ENCODE measurements around the gene ADAM19.

The ADAM19 gene

DNA sequence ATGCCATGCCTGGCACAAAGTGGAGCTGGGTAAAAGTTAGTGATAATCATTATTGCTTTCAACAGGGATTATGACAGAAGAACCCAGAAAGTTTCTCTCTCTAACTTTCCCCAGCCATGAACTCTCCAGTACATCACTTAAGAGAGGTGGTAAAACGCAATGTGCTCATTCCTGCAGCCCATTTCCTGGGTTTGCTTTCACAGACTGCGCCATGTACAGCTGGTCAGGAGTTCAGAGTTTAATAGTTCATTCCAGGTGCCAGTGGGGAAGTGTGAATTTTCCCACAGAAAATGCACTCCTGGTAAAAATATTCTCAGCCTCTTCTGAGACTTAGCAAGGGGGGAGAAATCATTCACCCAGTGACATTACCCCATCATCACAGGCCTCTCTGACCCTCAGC lies 35.5 kb downstream of the ADAM19 start:
- Histone ChIP-seq H3K4me3 (ENCODE audit: low read depth in 1 of 2, low read length in 2 of 2) (no peak overlapping the region), H3K4me1 (ENCODE audit: control insufficient read depth in 1 of 2, insufficient read depth in 2 of 2, low read length in 2 of 2) (peaks cover 24 to 39% of the 10 kb centered on the region in 2 donors)

DNA sequence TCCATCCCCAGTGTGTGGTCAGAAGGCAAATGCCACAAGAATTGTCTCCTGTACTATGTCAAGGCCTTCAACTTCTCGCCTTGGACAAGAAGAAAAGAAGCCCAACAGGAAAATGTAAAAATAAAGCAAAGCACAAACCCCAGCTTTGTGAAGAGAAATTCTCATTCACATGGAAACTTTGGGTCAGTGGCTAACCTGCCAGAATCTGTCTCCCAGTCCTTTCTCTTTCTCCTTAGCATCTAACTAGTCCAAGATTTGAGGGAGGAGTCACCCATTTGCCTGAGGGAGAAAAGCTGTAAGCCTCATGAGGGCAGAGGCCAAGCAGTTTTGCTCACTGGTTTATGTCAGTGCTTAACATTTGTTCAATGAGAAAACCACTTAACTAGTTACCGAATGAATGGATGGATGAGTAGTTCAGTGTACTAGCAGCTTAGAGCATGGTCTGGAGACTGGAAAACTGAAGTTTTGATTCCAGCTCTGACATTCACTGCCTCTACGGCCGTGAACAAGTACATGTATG lies 36.0 kb downstream of the ADAM19 start:
- Histone ChIP-seq H3K27ac (ENCODE audit: low read length) (peak overlapping the region; percentile 93), H3K36me3 (ENCODE audit: control insufficient read depth in 1 of 2, insufficient read depth in 2 of 2, low read length in 2 of 2) (peaks cover 0 to 12% of the 10 kb centered on the region in 2 donors), H3K4me1 (ENCODE audit: control insufficient read depth in 1 of 2, insufficient read depth in 2 of 2, low read length in 2 of 2) (peaks cover 24 to 38% of the 10 kb centered on the region in 2 donors), H3K9me3 (ENCODE audit: control insufficient read depth in 1 of 2, low read length in 2 of 2) (no peaks in the 10 kb centered on the region), H3K27me3 (ENCODE audit: low read depth, low read length) (no peaks in the 10 kb centered on the region), H3K4me3 (ENCODE audit: low read depth in 1 of 2, low read length in 2 of 2) (no peak overlapping the region)

More for the DNA sequence above, 35.5 kb downstream of the ADAM19 start:
- Histone ChIP-seq H3K27ac (ENCODE audit: low read length) (peak overlapping the region; percentile 93), H3K9me3 (ENCODE audit: control insufficient read depth in 1 of 2, low read length in 2 of 2) (no peaks in the 10 kb centered on the region), H3K27me3 (ENCODE audit: low read depth, low read length) (no peaks in the 10 kb centered on the region), H3K36me3 (ENCODE audit: control insufficient read depth in 1 of 2, insufficient read depth in 2 of 2, low read length in 2 of 2) (peaks cover 0 to 12% of the 10 kb centered on the region in 2 donors)

DNA sequence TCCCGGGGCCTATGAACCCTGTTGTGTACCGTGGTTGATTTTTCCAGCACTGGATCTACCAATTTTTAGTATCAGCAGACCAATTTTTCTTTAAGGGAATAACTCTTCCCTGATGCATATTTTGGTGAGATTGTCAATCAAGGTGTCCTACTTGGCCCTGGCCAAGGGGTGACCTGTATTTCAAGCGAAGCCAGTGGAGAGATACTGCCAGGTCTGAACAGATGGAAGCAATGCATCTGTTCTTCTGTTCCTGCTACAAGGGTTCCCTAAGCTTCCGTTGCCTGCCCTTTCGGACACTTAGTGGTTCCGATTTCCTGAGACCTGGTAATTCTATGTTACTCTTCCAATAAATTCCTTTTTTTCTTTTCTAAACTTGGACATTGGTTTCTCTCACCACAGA lies 37.3 kb downstream of the ADAM19 start:
- Histone ChIP-seq H3K27ac (ENCODE audit: low read length) (no peak overlapping the region), H3K4me3 (ENCODE audit: low read depth in 1 of 2, low read length in 2 of 2) (no peak overlapping the region)

DNA sequence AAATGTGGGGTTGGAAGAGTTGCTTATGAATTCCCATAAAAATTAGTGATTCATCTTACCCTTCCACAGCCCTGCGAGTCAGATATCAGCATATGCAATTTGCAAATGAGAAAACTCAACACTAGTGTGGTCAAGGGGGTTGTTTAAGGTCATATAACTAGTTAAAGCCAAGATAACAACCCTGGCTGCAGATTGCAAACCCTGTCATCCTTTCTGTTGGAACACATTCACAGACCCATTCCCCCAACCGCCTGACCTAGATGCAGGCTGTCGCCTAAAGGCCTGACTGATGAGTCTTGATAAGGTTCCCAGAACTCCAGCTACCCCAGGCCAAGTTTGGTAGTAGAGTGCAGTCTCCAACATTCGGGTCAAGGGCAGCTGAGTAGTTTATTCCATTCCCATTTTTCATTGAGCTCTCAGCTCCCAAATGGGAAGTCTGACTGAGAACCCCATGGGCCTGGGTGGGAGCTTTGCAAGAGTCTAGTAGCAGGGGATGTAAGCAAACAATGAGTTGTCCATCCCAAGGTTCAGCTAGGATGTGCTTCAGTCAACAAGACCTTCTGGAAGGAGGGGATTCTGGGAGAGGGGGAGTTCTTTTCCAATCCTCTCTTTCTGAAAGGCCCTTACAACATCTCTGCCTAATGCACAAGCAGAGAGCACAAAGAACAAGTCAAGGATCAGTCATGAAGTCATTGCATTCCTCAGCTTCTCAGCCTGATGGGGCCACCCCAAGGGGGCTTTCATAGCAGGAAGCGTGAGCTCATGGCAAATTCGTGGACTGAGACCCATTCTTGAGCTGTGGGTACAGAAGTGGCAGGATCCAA lies 40.3 kb downstream of the ADAM19 start:
- Histone ChIP-seq H3K36me3 (ENCODE audit: control insufficient read depth in 1 of 2, insufficient read depth in 2 of 2, low read length in 2 of 2) (peaks cover 8 to 19% of the 10 kb centered on the region in 2 donors), H3K4me1 (ENCODE audit: control insufficient read depth in 1 of 2, insufficient read depth in 2 of 2, low read length in 2 of 2) (peaks cover 9 to 18% of the 10 kb centered on the region in 2 donors), H3K27me3 (ENCODE audit: low read depth, low read length) (no peaks in the 10 kb centered on the region), H3K9me3 (ENCODE audit: control insufficient read depth in 1 of 2, low read length in 2 of 2) (no peaks in the 10 kb centered on the region), H3K4me3 (ENCODE audit: low read depth in 1 of 2, low read length in 2 of 2) (no peak overlapping the region), H3K27ac (ENCODE audit: low read length) (peak overlapping the region; percentile 72)

More for the DNA sequence above, 37.3 kb downstream of the ADAM19 start:
- Histone ChIP-seq H3K27me3 (ENCODE audit: low read depth, low read length) (no peaks in the 10 kb centered on the region), H3K36me3 (ENCODE audit: control insufficient read depth in 1 of 2, insufficient read depth in 2 of 2, low read length in 2 of 2) (peaks cover 0 to 12% of the 10 kb centered on the region in 2 donors), H3K4me1 (ENCODE audit: control insufficient read depth in 1 of 2, insufficient read depth in 2 of 2, low read length in 2 of 2) (peaks cover 24 to 35% of the 10 kb centered on the region in 2 donors), H3K9me3 (ENCODE audit: control insufficient read depth in 1 of 2, low read length in 2 of 2) (no peaks in the 10 kb centered on the region)

DNA sequence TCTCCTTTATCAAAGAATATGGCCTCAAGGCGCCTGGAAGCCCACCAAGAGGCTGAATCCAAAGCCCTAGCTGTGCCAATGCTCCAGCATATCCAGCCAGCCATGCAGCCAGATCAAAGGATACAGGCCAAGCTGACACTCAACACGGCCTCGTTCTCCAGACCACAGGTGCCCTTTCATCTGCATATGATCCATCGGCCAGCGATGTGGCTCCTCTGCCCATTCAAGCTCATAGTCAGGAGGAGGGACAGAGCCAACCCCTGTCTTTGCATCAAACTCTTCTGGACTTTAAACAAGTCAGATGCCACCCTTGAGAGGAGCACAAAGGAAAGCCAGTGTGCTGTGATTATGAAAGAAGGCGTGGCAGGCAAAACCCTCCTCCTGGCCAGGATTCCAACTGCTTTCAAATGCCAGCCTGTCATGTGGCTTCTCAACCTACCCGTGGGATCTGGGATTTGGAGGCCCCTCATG lies 42.5 kb downstream of the ADAM19 start:
- H3K36me3 ChIP-seq (ENCODE audit: control insufficient read depth in 1 of 2, insufficient read depth in 2 of 2, low read length in 2 of 2): peaks cover 15 to 19% of the 10 kb centered on the region in 2 donors
- H3K27me3 ChIP-seq (ENCODE audit: low read depth, low read length): no peaks in the 10 kb centered on the region
- peaks cover 17 to 34% of the 10 kb centered on the region in 2 donors for H3K4me1 ChIP-seq (ENCODE audit: control insufficient read depth in 1 of 2, insufficient read depth in 2 of 2, low read length in 2 of 2)
- no peak overlapping the region for H3K27ac ChIP-seq (ENCODE audit: low read length)
- no peaks in the 10 kb centered on the region for H3K9me3 ChIP-seq (ENCODE audit: control insufficient read depth in 1 of 2, low read length in 2 of 2)
- H3K4me3 ChIP-seq (ENCODE audit: low read depth in 1 of 2, low read length in 2 of 2): no peak overlapping the region

DNA sequence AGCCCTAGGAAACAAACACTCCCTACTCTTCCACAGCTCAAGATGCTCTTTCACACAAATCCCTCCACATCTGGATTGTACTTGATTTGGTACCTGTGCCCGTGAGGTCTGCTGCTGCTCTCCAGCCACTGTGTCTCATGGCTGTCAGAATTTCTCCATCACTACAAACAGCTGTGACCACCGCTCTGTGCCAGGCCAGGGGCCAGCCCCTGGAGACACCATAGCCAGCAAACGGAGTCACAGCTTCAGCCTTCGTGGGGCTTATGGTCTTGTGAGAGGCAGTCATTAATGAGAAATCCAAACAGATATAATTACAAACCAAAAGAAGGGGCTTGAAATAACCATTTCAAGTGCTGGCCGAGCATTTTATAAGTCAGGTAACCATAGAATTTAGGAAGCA lies 43.6 kb downstream of the ADAM19 start:
- H3K36me3 ChIP-seq (ENCODE audit: control insufficient read depth in 1 of 2, insufficient read depth in 2 of 2, low read length in 2 of 2): peaks cover 14 to 15% of the 10 kb centered on the region in 2 donors
- no peak overlapping the region for H3K4me3 ChIP-seq (ENCODE audit: low read depth in 1 of 2, low read length in 2 of 2)
- peaks cover 20 to 38% of the 10 kb centered on the region in 2 donors for H3K4me1 ChIP-seq (ENCODE audit: control insufficient read depth in 1 of 2, insufficient read depth in 2 of 2, low read length in 2 of 2)
- H3K27me3 ChIP-seq (ENCODE audit: low read depth, low read length): no peaks in the 10 kb centered on the region
- no peak overlapping the region for H3K27ac ChIP-seq (ENCODE audit: low read length)
- no peaks in the 10 kb centered on the region for H3K9me3 ChIP-seq (ENCODE audit: control insufficient read depth in 1 of 2, low read length in 2 of 2)

DNA sequence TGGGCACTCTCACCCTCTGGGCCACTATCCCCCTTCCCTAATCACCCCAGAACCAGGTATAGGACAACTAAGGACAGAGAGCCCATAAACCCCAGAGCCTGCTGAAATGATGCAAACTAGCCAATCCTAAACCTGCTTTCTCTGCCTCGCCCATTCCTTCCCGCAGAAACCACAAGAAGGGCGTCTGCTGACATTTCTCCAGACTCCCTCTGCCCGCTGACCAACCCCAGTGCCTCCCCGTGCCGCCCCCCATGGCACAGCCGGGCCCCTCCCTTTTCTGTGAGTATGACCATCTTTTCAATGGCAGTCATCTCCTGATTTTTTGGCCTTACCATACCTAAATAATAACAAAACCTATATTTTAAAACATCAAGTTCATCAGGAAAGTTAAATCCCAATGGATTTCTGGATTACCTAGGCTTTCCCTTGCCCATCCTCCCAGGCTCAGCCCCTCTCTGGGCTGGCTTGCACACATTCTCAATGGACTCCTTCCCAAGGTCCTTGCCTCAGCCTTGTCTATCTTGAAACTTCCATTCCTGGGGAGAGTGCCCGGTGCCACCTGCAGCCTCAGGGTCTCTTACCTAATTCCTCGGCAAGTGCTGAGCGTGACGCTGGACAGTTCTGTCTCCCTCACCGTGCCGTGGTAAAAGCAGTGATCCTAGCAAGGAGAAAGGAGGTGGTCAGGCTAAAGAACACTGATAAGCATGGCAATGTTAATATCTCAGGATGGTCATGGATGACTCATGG lies 45.2 kb downstream of the ADAM19 start:
- Histone ChIP-seq H3K4me3 (ENCODE audit: low read depth in 1 of 2, low read length in 2 of 2) (no peak overlapping the region), H3K36me3 (ENCODE audit: control insufficient read depth in 1 of 2, insufficient read depth in 2 of 2, low read length in 2 of 2) (peaks cover 7 to 15% of the 10 kb centered on the region in 2 donors), H3K4me1 (ENCODE audit: control insufficient read depth in 1 of 2, insufficient read depth in 2 of 2, low read length in 2 of 2) (peaks cover 14 to 33% of the 10 kb centered on the region in 2 donors), H3K9me3 (ENCODE audit: control insufficient read depth in 1 of 2, low read length in 2 of 2) (no peaks in the 10 kb centered on the region), H3K27ac (ENCODE audit: low read length) (no peak overlapping the region), H3K27me3 (ENCODE audit: low read depth, low read length) (no peaks in the 10 kb centered on the region)

DNA sequence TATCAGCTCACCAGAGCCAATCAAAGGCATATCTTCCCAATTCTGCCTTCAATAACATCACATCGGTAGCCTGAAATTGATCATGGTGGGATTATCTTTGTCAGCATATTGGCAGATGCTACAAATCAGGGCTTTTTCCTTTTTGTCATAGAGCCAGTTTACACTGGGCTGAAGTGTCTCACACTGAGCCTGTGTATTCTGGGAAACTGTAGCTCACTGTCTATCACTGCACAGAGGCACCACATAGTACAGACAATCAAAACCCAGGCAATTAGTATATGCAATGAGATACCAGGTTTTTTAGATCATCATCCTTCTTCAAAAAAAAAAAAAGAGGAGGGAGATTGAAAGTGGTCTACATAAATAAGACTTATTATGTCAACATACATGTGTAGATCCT lies 46.6 kb downstream of the ADAM19 start:
- Histone ChIP-seq H3K4me1 (ENCODE audit: control insufficient read depth in 1 of 2, insufficient read depth in 2 of 2, low read length in 2 of 2) (peaks cover 17 to 34% of the 10 kb centered on the region in 2 donors), H3K27me3 (ENCODE audit: low read depth, low read length) (no peaks in the 10 kb centered on the region), H3K36me3 (ENCODE audit: control insufficient read depth in 1 of 2, insufficient read depth in 2 of 2, low read length in 2 of 2) (peaks cover 7 to 15% of the 10 kb centered on the region in 2 donors), H3K9me3 (ENCODE audit: control insufficient read depth in 1 of 2, low read length in 2 of 2) (no peaks in the 10 kb centered on the region), H3K4me3 (ENCODE audit: low read depth in 1 of 2, low read length in 2 of 2) (no peak overlapping the region), H3K27ac (ENCODE audit: low read length) (no peak overlapping the region)

DNA sequence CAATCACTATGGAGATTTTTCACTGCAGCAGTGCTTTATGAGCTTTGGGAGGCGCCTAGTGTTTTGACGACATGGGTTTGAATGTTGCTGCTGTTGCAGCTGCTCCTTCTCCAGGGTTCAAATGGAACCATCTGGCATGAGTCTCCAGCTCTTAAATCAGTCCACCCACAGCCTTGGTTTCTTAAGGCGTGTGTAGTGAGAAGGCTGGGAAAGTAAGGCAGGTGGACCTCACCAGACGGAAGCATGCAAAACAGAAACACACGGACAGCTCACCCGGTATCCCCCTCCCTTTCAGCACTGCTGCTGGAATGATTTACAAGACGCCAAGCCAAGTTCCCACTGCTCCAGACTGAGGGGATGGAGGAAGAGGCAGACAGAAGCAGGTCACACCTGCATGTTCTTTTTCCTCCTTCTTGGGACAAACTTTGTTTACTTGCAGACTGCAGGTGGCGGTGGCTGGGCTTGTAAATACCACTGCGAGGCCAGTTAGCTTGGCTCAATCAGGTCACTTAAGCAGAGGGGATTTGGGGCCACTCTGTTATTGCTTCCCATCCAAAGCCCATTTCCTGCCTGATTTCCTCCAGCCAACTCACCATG lies 47.4 kb downstream of the ADAM19 start:
- Histone ChIP-seq H3K4me1 (ENCODE audit: control insufficient read depth in 1 of 2, insufficient read depth in 2 of 2, low read length in 2 of 2) (peaks cover 17 to 38% of the 10 kb centered on the region in 2 donors), H3K9me3 (ENCODE audit: control insufficient read depth in 1 of 2, low read length in 2 of 2) (no peaks in the 10 kb centered on the region), H3K27ac (ENCODE audit: low read length) (no peak overlapping the region), H3K4me3 (ENCODE audit: low read depth in 1 of 2, low read length in 2 of 2) (peak overlapping the region in 1 of 2 donors; percentile 7), H3K36me3 (ENCODE audit: control insufficient read depth in 1 of 2, insufficient read depth in 2 of 2, low read length in 2 of 2) (peaks cover 7 to 15% of the 10 kb centered on the region in 2 donors), H3K27me3 (ENCODE audit: low read depth, low read length) (no peaks in the 10 kb centered on the region)

DNA sequence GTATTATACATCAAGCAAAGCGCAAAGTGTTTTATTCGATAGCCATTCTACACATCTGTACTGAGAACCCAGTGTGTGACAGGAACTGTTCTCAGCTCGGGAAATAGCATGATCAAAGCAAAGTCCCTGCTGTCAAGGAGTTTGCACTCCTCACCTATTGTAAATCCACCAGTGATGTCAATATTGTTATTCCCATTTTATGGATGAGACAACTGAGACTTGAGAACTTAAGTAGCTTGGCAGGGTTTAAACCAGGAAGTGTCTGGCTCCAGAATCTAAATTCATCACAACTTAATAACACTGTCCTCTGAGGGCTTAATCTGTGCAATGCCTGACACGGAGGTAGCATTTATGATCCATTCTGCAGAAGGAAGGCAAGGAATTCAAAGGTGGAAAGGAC lies 50.7 kb downstream of the ADAM19 start:
- Histone ChIP-seq H3K27ac (ENCODE audit: low read length) (peak overlapping the region; percentile 70), H3K9me3 (ENCODE audit: control insufficient read depth in 1 of 2, low read length in 2 of 2) (no peaks in the 10 kb centered on the region), H3K4me3 (ENCODE audit: low read depth in 1 of 2, low read length in 2 of 2) (no peak overlapping the region), H3K4me1 (ENCODE audit: control insufficient read depth in 1 of 2, insufficient read depth in 2 of 2, low read length in 2 of 2) (peaks cover 25 to 39% of the 10 kb centered on the region in 2 donors), H3K27me3 (ENCODE audit: low read depth, low read length) (no peaks in the 10 kb centered on the region), H3K36me3 (ENCODE audit: control insufficient read depth in 1 of 2, insufficient read depth in 2 of 2, low read length in 2 of 2) (peaks cover 0 to 7% of the 10 kb centered on the region in 2 donors)

DNA sequence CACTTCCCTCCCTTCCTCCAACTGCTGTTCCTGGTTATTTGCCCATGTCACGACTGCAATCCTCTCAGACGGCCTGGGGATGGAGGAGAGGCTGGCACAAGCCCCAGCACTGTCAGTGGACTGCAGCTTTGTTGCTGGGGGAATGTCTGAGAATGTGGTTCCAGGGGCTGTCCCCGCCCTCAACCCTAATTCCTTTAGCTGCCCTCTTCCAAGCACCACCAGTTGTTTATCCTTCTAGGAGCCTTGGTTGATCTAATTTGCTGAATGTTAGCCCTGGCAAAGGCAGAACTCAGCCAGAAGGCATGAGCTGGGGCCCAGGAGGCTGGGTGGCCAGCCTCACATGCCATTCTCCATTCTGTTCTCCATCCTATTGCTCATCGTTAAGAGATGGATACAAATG lies 51.6 kb downstream of the ADAM19 start:
- Histone ChIP-seq H3K9me3 (ENCODE audit: control insufficient read depth in 1 of 2, low read length in 2 of 2) (no peaks in the 10 kb centered on the region), H3K27ac (ENCODE audit: low read length) (peak overlapping the region; percentile 70), H3K4me3 (ENCODE audit: low read depth in 1 of 2, low read length in 2 of 2) (no peak overlapping the region), H3K27me3 (ENCODE audit: low read depth, low read length) (no peaks in the 10 kb centered on the region), H3K4me1 (ENCODE audit: control insufficient read depth in 1 of 2, insufficient read depth in 2 of 2, low read length in 2 of 2) (peaks cover 25 to 31% of the 10 kb centered on the region in 2 donors), H3K36me3 (ENCODE audit: control insufficient read depth in 1 of 2, insufficient read depth in 2 of 2, low read length in 2 of 2) (peaks cover 1 to 7% of the 10 kb centered on the region in 2 donors)
